ENCODE data around the gene ATG7. TPM values are rescaled to one million over a fixed set of nuclear protein-coding genes. Genes with fewer than 3 reads are reported as not detected.

ATG7 gene, protein sequence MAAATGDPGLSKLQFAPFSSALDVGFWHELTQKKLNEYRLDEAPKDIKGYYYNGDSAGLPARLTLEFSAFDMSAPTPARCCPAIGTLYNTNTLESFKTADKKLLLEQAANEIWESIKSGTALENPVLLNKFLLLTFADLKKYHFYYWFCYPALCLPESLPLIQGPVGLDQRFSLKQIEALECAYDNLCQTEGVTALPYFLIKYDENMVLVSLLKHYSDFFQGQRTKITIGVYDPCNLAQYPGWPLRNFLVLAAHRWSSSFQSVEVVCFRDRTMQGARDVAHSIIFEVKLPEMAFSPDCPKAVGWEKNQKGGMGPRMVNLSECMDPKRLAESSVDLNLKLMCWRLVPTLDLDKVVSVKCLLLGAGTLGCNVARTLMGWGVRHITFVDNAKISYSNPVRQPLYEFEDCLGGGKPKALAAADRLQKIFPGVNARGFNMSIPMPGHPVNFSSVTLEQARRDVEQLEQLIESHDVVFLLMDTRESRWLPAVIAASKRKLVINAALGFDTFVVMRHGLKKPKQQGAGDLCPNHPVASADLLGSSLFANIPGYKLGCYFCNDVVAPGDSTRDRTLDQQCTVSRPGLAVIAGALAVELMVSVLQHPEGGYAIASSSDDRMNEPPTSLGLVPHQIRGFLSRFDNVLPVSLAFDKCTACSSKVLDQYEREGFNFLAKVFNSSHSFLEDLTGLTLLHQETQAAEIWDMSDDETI
- 10 to 100 TPM; 44.5 to 53.0 (median 49.3) TPM for total RNA-seq (2021; fragmentation: NEBNext Ultra II Directional; extraction: Animal tissue kit (Norgen Biotek cat#: 25700))
- long read RNA-seq, full-length matches to known transcripts = 17 of 48 reads
- long read RNA-seq, partial matches to known transcripts = 13 of 48 reads
- long read RNA-seq, other reads (novel, unspliced or antisense) = 18 of 48 reads

DNA sequence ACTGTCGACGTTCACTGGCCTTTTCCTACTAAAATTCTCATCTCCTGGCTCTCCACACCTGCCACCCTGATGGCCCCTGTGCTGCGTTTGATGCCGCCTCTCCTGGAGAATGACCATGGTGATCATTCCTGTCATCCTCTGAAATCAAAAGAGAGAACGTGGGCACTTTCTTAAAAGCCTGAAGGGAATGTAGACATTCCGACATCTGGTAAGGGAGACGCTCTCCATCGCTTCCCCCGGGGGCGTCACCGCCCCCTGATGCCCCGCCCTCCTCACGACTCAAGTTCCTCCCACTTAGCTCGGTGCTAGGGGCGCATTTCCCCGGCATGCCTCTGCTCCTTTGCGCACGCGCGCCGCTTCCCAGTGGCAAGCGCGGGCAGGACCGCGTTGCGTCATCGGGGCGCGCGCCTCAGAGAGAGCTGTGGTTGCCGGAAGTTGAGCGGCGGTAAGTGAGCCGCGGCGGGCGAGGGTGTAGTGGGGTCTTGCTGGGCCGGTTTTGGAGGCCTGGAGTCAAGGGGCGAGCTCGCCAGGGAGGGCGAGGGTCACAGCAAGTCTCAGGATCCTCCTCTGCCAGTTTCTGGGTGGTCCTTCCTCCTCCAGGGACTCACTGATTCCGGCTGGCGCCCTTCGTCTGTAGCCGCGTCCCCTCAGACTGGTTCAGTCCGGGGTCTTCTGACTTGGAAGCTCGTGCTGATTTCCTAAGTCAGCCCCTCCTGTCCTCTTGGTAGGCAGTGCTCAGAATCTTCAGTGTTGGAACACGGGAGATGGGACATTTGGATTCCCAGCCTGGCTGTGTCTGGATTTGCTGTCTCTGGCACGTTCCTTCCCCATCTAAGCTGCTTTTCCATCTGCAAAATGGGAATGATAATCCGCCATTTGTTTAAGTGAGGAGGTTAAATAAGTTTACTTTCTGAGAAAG, at the start of gene ATG7:
ATG7 (plus strand) TSS at position 412 of the 919 bp plus-strand sequence. CDS start 26,299 bp downstream, outside the sequence.
- H3K36me3 Mint-ChIP-seq (ENCODE audit: low read depth) = peaks cover 31% of the 10 kb centered on the region
- peak; percentile 94 for DNase-seq
- no peaks in the 10 kb centered on the region for H3K27me3 Mint-ChIP-seq (ENCODE audit: insufficient read depth)
- H3K27ac Mint-ChIP-seq = peak within 1 kb of the TSS; percentile 95
- H3K4me3 Mint-ChIP-seq = peak within 1 kb of the TSS; percentile 98
- H3K9me3 Mint-ChIP-seq = no peaks in the 10 kb centered on the region
- peaks cover 49% of the 10 kb centered on the region for H3K4me1 Mint-ChIP-seq (ENCODE audit: low read depth)
- TF ChIP-seq, protein P1, sequence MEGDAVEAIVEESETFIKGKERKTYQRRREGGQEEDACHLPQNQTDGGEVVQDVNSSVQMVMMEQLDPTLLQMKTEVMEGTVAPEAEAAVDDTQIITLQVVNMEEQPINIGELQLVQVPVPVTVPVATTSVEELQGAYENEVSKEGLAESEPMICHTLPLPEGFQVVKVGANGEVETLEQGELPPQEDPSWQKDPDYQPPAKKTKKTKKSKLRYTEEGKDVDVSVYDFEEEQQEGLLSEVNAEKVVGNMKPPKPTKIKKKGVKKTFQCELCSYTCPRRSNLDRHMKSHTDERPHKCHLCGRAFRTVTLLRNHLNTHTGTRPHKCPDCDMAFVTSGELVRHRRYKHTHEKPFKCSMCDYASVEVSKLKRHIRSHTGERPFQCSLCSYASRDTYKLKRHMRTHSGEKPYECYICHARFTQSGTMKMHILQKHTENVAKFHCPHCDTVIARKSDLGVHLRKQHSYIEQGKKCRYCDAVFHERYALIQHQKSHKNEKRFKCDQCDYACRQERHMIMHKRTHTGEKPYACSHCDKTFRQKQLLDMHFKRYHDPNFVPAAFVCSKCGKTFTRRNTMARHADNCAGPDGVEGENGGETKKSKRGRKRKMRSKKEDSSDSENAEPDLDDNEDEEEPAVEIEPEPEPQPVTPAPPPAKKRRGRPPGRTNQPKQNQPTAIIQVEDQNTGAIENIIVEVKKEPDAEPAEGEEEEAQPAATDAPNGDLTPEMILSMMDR (IDR thresholded peaks at IDR 0.05) = no peak; the same call in none of the 2 replicates

DNA sequence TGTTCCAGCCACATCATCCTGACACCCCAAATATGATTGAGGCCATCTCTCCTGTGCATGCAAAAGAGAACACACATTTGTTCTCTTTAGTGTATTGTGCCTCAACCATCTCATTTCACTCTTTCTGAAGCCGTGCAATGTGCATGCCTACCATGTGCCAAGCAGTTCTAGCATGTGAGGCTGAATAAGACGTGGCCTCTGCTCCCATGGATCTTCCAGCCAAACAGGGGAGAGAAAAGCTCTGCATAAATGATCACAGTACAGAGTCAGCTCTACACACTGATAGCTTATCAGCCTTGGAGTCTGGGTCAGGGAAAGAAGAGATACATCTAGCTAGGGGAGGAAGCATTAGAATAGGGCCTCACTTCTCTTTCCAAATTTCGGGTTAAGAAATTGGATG, 48.2 kb upstream of the ATG7 start:
- TF ChIP-seq, protein P1 (IDR thresholded peaks at IDR 0.05) = no peak
- H3K9me3 Mint-ChIP-seq = no peaks in the 10 kb centered on the region
- H3K36me3 Mint-ChIP-seq (ENCODE audit: low read depth) = peaks cover 16% of the 10 kb centered on the region; the same call in 1 of the 2 replicates
- peaks cover 7% of the 10 kb centered on the region for H3K27me3 Mint-ChIP-seq (ENCODE audit: insufficient read depth)
- H3K4me3 Mint-ChIP-seq = peak overlapping the region; percentile 37; the same call in 1 of the 2 replicates
- H3K4me1 Mint-ChIP-seq (ENCODE audit: low read depth) = peaks cover 54% of the 10 kb centered on the region
- no peak for DNase-seq
- H3K27ac Mint-ChIP-seq = peak overlapping the region; percentile 67

DNA sequence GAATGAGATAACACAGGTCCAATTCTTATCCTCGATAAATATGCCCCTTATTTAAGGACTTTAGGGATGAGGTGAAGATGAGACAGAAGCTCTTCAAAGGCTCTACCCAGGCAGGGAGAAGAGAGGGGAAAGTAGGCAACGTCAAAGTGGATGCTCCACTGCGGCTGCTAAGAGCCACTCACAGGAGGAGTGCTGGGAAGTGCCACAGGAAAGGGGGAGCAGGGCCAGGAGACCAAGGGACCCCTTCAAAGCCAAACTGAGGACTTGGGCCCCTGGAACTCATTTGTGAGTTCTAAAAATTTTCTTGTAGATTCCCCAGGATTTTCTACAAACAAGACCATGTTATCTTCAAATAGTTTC, 47.3 kb upstream of the ATG7 start:
- peaks cover 16% of the 10 kb centered on the region; the same call in 1 of the 2 replicates for H3K36me3 Mint-ChIP-seq (ENCODE audit: low read depth)
- TF ChIP-seq, protein P1 (IDR thresholded peaks at IDR 0.05) = no peak
- H3K27ac Mint-ChIP-seq = peak overlapping the region; percentile 92
- DNase-seq = no peak
- H3K27me3 Mint-ChIP-seq (ENCODE audit: insufficient read depth) = peaks cover 7% of the 10 kb centered on the region
- no peaks in the 10 kb centered on the region for H3K9me3 Mint-ChIP-seq
- H3K4me1 Mint-ChIP-seq (ENCODE audit: low read depth) = peaks cover 58% of the 10 kb centered on the region
- H3K4me3 Mint-ChIP-seq = peak overlapping the region; percentile 82

DNA sequence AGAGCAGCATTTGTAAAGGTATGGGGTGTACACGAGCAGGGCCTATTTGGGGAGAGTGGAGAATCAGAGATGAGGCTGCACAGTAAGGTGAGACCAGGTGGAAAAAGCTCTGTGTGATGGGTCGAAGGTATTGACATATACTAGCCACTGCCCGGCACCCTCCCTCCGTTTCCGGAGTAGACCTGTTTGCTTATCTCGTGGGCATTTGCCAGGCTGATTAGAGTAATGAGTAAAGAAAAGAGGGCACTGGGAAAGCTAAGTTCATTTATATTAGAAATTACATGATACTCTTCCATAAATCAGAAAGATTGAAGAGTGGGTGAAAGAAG, 46.2 kb upstream of the ATG7 start:
- H3K27me3 Mint-ChIP-seq (ENCODE audit: insufficient read depth) = peaks cover 7% of the 10 kb centered on the region
- no peak for DNase-seq
- H3K9me3 Mint-ChIP-seq = no peaks in the 10 kb centered on the region
- peak overlapping the region; percentile 82 for H3K4me3 Mint-ChIP-seq
- TF ChIP-seq, protein P1 (IDR thresholded peaks at IDR 0.05) = no peak
- H3K36me3 Mint-ChIP-seq (ENCODE audit: low read depth) = peaks cover 16% of the 10 kb centered on the region; the same call in 1 of the 2 replicates
- H3K27ac Mint-ChIP-seq = peak overlapping the region; percentile 92
- peaks cover 69% of the 10 kb centered on the region for H3K4me1 Mint-ChIP-seq (ENCODE audit: low read depth)

DNA sequence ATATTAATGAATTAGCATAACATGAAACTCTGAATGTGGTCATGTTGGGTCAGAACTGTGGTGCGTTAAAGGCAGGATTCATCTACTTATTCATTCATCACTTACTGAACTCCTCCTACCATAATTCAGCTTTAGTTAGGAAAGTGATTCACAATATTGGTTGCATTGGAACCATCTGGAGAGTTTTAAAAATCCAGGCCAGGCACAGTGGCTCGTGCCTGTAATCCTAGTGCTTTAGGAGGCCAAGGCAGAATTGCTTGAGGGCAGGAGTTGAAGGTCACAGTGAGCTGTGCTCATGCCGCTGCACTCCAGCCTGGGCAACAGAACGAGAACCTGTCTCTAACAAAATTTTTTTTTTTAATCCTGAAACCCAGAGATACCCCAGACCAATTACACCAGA, 44.2 kb upstream of the ATG7 start:
- Mint-ChIP-seq H3K36me3 (ENCODE audit: low read depth) (peaks cover 25% of the 10 kb centered on the region; the same call in 1 of the 2 replicates), H3K27me3 (ENCODE audit: insufficient read depth) (peaks cover 7% of the 10 kb centered on the region), H3K4me3 (no peak overlapping the region), H3K27ac (peak overlapping the region; percentile 34; the same call in 1 of the 2 replicates), H3K9me3 (no peaks in the 10 kb centered on the region), H3K4me1 (ENCODE audit: low read depth) (peaks cover 60% of the 10 kb centered on the region)
- no peak for DNase-seq
- TF ChIP-seq, protein P1 (IDR thresholded peaks at IDR 0.05) = no peak
